HG03521 (cell line): ENCODE results near the gene DNAH9.

Experiments
- ATAC-seq: cut with Tn5 transposase; IDR thresholded peaks from one replicate; pipeline ENCODE4 v1.9.1; 2021; ENCODE audit warnings: mild to moderate bottlenecking, moderate library complexity; ENCODE audit not compliant: unreplicated experiment

The DNAH9 gene

GRCh38 chr17:11651089-11651488, 52.8 kb downstream of the DNAH9 start:
- no peak for ATAC-seq

DNA sequence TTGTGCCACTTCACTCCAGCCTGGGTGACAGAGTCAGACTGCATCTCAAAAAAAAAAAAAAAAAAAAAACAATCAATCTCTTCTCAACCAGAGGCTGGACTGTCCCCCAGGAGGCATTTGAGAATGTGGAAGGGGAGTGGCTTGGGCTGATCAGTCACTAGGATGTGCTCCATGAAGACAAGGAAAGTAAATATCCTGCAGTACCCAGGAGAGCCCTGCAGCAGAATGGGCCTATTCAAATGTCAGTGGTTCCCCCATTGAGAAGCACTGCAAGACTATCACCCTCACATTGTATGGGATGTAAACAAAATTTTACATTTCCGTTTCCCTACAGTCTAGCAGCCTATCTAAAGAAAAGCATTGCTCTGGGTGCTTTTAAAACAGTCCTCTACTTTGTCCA, 70.3 kb downstream of the DNAH9 start:
- ATAC-seq = no peak

- ATAC-seq = no peak
These were observed 72.9 kb downstream of the DNAH9 start for GRCh38 chr17:11671126-11671525.

DNA sequence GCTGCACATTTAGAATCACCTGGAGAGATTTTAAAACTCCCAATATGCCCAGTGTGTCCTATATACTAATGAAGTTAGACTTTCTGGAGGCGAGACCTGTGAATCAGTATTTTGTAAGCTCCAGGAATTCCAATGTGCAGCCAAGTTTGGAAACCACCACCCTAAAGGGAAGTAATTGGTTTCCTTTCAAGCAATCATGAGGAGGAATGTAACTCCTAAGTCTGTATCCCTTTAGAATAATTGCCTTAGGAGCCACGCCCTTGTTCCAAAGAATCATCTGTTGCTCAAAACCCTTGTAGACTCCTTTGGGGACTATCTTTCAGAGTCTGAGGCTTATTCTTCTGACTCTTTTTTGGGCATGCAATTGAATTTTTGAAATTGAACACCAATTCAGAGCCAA, 84.4 kb downstream of the DNAH9 start:
- no peak for ATAC-seq

DNA sequence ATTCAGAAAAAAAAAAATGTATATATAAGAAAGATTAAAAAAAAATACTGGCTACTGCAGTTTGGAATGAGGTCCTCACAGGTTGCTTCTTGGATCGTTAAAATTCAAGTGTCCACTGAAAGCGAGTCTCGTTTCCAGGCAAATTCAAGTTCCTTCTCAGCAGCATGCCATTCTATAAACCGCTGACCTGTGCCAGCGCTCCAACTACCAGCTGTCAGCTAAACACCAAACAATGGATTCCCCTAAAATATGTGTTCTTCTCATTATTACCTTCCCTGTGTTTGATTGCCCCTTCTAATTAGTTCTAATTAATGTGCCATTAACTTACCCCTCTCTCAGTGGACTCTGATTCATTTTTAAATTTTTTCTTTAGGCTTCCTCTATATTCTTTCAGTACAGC, 92.4 kb downstream of the DNAH9 start:
- no peak for ATAC-seq

DNA sequence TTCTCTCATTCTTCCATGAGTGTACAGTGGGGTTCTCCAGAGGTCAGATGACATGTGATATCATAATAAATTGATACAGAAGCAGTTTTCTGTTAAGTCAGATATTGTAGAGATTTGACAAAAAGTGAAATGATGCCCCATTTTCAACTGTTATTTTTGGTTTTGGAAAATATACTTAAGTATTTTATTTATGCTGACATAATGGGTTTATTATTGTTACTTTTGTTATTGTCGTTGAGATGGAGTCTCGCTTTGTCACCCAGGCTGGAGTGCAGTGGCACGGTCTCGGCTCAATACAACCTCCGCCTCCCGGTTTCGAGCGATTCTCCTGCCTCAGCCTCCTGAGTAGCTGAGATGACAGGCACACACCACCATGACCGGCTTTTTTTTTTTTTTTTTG, 94.4 kb downstream of the DNAH9 start:
- ATAC-seq = no peak

GRCh38 chr17:11693284-11693683, 95.0 kb downstream of the DNAH9 start:
- no peak for ATAC-seq

GRCh38 chr17:11700668-11701067, 102.4 kb downstream of the DNAH9 start:
- no peak for ATAC-seq

DNA sequence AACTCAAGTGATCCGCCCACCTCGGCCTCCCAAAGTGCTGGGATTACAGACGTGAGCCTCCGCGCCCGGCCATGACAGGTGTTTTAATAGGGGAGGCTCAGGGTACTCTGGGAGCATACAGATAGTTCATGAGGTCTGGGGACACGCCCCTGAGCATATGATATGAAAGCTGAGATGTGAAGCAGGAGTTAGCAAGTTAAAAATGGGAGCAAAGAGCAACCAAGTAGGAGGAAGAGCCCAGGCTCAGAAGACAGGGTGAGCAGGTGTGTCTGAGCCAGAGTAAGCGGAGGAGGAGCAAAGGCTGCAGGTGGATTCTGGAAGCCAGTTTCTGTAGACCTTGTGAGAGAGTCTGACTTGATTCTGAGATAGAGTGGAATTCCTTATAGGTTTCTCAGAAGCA, 103.6 kb downstream of the DNAH9 start:
- ATAC-seq = no peak

DNA sequence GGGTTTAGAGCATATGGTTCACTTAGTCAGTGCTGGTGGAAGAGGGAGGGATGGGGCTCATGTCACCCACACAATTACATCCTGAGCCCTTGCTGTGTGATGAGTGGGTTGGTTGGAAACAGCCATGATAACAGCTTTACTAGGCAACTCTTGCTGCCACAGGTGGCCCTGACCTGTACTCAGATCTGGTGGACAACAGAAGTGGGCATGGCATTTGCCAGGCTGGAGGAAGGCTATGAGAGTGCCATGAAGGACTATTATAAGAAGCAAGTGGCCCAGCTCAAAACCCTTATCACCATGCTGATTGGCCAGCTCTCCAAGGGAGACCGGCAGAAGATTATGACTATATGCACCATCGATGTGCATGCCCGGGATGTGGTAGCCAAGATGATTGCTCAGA, 105.8 kb downstream of the DNAH9 start:
- no peak for ATAC-seq

DNA sequence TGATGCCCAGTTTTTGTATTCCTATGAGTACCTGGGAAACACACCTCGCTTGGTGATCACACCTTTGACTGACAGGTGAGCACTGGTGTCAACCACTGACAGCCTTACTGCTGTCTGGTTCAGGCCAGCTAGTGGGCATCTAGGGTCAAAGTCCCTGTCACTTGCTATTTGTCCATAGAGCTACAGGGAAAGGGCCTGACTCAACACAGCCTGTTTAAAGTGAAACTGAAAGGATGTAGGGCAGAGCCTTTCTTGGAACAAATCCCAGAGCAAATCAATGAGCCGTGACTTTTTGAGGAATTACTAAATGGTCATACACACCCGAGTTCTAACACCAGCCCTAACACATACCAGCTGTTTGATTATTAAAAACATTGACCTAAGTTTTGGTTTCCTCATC, 106.8 kb downstream of the DNAH9 start:
- ATAC-seq = no peak

DNA sequence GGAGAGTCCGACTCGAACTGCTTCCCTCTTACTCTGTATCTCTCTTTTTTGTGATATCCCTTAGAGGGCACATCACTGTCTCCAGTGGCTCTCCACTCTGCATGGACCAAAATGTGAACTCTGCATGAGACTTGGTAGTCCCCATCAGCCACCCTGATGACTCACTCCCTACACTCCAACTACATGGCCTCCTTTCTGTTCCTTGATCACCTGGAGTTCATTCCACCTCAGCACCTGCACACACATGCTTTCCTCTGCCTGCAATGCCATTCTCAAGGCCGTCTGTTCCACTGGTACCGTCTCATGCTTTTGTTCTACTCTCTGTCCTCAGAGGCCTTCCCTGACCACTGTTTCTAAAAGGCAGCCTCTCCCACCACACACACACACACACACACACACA, 109.3 kb downstream of the DNAH9 start:
- ATAC-seq = no peak

DNA sequence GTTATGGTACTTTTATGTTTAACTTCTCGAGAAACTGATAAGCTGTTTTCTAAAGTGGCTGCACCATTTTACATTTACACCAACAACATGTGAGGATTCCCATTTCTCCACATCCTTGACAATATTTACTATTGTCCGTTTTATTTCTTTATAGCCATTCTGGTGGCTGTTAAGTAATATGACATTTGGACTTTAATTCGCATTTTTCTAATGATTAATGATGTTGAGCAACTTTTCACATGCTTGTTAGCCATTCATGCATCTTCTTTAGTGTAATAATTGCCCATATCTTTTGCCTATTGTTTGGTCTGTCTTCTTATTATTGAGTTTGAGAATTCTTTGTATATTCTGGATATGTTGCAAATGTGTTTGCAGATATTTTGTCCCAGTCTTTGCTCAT, 114.2 kb downstream of the DNAH9 start:
- ATAC-seq = no peak

DNA sequence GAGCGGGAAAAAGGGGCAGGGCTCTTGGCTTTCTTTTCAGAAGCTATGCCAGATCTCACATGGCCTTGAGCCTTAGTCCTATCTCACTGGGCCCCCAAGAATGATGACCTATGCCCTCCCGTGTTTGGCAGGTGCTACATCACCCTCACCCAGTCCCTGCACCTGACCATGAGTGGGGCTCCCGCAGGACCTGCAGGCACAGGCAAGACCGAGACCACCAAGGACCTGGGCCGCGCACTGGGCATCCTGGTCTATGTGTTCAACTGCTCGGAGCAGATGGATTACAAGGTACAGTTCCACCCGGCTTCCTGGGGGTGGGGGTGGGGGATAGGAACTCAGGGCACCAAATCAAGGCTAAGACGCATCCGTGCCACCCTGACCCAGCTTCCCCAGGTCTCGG, 120.9 kb downstream of the DNAH9 start:
- ATAC-seq = no peak

DNA sequence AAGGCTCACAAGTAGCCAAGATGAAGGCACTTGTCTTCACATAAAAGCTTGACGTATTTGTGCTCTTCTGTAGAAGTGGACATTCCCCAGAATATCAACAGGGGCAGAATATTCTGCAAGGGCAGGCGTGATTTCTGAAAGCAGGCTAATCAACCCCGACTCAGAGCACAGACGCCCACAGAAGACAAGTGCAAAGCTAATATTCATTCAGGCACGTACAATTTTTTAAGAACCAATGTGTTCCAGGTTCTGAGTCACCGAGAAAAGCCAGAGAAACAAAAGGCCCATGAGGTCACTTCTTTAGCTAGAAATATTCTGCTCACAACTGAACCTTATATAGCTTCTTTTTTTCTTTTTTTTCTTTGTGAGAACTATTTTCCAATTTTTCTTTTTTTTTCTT, 121.6 kb downstream of the DNAH9 start:
- ATAC-seq = no peak

- no peak for ATAC-seq
These were observed 122.5 kb downstream of the DNAH9 start for GRCh38 chr17:11720816-11721215.

DNA sequence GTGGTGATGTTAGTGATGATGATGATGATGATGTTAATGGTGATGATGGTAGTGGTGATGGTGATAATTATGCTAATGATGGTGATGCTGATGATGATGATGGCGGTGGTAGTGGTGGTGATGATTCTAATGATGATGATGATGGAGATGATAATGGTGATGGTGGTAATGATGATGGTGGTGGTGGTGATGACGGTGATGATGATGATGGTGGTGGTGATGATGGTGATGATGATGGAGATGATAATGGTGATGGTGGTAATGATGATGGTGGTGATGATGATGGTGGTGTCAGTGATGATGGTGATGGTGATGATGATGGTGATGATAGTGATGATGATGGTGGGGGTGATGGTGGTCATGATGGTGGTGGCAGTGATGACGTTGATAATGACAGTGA, 132.5 kb downstream of the DNAH9 start:
- ATAC-seq = no peak

GRCh38 chr17:11736613-11737312, 138.5 kb downstream of the DNAH9 start:
- ATAC-seq = no peak

DNA sequence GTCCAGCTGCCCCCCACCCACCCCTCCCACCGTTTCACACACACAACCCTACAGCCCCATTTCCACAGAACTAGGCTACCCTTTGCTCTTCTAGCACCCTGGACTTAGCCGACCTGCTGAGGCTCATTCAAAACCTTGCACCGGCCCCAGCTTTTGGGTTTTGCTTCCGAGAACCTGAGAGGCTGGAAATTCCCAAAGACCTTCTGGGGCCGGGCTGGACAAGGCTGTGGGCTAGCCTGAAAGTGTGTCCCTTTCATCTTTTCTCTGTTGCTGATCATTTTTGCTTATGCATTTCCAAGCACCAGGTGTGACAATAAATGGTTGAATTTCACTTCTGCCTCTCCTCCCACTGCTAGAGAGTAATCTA, 139.0 kb downstream of the DNAH9 start:
- no peak for ATAC-seq

GRCh38 chr17:11738151-11738550, 139.9 kb downstream of the DNAH9 start:
- no peak for ATAC-seq

GRCh38 chr17:11739351-11739750, 141.1 kb downstream of the DNAH9 start:
- ATAC-seq = no peak

GRCh38 chr17:11739848-11740247, 141.6 kb downstream of the DNAH9 start:
- no peak for ATAC-seq

DNA sequence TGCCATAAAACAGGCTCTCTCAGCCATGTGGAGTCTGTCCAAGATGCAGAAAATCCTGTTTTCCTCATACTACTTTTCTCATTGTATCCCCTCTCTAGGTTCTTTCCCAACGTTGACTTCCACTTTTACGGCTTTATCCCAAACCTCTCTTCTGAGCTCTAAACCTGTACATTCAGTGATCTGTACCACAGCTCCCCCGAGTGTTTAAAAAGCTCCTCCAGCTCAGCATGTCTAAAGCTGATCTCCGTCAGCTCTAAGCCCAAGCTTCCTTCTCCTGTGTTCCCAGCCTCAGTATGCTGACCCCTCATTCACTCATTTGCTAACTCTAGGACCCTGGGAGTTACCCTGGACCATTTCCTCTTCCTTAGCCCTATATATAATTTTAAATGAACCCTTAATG, 144.6 kb downstream of the DNAH9 start:
- ATAC-seq = no peak
